NCI-H2196 treated with DMSO at 0.1 percent for 48 hours (cell line): ENCODE measurements around the gene GTF2F2.
"Not testable (repeated sequence)": the region's sequence is repeated elsewhere in the genome, so short reads cannot be mapped to it uniquely, and the experiment has no call there.

Experiments used
- DNase-seq: peaks from one replicate; lab custom pipeline; 2025; ENCODE audit not compliant: unreplicated experiment; lab: John Stamatoyannopoulos, UW

The GTF2F2 gene

DNA sequence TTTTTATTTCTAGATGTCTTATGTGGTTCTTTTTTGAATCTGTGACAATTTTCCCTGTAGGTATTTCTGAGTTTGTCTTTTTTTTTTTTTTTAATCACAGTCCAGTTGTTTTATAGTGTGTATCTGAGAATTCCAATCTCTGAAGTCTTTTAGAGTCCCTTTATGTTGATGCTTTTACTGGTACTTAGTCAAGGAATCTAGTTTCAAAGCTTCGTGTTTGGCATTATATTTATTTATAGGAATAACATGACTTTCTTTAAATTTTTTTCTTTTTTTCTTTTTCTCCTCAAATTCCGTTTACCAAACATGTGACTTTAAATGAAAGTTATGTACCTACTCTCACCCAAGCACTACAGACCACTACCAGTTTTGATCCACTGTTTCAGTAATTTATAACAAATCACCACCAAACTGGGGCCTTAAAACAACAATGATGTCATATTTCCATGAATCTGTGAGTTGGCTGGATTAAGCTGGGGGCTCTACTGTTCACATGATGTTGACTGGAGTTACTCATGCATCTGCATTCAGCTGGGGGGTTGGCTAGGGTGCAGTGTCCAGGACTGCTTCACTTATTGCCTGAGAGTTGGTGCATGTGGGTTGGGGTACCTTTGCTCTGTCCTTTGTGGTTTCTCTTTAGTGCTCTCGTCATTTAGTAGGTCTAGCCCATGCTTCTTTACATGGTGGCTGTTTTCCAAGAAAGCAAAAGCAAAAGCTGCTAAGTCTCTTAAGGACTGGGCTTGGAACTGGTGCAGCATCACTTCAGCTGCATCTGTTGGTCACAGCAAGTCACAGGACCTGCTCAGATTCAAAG, 58.2 kb downstream of the GTF2F2 start:
- no peak for DNase-seq

DNA sequence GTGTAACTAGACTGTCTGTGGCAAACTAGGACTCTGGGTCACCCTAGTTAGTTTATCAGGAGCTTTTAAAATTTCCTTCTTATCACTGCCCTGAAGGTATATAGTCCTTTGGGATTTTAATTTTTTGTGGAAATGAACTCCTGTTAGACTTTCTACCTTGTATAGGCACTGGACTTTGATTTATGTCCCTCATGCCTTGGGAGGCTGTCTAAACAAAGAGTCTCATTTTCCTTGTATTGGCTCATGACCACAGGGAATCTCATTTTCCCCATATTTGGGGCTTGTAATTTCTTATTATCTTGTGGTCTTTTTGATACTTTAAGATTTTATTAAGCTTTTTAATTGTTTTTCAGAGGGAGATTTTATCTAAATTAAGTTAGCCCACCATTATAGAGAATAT, 59.1 kb downstream of the GTF2F2 start:
- DNase-seq = no peak

DNA sequence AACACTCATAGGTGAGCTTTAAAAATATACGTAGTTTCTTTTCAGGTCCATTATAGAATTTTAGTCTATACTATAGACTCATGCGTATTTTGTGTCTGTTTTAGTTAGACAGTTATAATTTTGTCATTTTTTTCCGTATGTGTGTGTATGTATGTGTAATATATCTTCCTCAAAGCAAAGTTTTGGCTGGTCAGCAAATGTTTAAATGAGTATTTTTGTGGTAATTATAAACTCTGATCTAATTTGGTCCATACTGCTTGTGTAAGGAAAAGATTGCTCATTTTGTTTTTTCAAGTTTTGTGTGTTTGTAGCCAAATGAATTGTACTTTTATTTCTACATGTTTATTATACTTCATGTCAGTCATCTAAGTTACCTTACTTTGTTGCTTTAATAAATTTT, 60.0 kb downstream of the GTF2F2 start:
- DNase-seq = no peak

- no peak for DNase-seq
These were observed 60.6 kb downstream of the GTF2F2 start for GRCh38 chr13:45180713-45181601.

- DNase-seq = no peak
These were observed 64.4 kb downstream of the GTF2F2 start for GRCh38 chr13:45184693-45185092.

- DNase-seq = no peak
These were observed 65.0 kb downstream of the GTF2F2 start for GRCh38 chr13:45185286-45185685.

- not testable (repeated sequence) for DNase-seq
These were observed 68.8 kb downstream of the GTF2F2 start for GRCh38 chr13:45189077-45189476.

- not testable (repeated sequence) for DNase-seq
These were observed 69.2 kb downstream of the GTF2F2 start for GRCh38 chr13:45189511-45189910.

GRCh38 chr13:45191874-45192273, 71.6 kb downstream of the GTF2F2 start:
- no peak for DNase-seq

DNA sequence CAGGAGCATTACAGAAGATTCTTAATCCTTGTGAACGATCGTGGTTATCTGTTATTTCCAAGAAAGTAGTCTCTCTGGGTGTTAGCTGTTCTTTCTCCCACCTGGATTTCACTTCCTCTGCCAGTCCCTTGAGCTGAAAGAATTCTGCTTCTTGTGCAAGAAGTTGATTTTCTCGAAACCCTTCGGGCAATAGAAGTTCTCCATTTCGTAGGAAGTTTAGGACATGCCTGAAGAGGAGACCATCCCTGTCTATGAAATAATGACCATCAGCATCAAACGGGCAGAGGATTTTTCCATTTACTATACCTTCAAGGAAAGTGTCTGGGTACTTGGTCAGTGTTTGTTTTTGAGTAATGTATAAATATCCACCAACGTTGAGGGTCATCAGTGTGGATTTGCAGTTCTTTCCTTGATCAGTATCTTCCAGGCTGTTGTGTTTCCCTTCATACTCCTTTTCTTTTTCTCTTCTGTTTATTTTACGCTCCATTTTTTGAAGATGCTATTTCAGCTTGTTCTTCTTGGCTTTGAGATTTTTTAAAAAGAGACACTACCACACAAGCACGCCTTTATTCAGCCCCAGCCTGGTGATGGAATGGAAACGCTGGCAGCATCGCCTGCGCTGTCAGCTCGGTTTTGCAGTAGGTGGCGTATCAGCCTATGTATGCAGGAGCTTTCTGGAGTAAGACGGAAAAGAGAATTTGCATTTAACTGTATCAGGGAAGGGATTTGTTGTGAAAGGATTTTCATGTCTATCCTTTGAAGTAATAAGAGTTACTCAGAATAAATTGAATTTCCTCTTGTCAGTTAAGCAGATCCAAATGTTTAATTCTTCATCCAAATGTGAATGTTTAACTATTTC, 74.0 kb downstream of the GTF2F2 start:
- DNase-seq = no peak

- no peak for DNase-seq
These were observed 75.1 kb downstream of the GTF2F2 start for GRCh38 chr13:45195421-45195820.

DNA sequence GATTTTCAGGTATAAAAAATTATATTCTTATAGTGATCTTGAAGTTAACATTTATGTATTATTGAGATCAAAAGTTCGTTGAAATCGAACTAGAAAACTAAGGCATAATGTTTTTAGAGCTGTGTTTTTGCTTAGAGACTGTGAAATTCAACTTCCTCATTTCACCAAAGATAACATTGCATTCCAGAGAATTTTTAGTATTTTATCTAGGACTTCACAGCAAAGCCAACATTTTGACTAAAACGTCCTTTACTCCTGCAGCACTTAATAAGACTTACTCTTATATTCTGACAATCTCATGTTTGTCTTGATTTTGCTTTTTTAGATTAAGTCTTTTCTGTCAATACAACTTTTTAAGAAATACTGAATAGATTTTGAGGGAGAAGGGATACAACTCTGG, 75.8 kb downstream of the GTF2F2 start:
- no peak for DNase-seq

- no peak for DNase-seq
These were observed 76.3 kb downstream of the GTF2F2 start for GRCh38 chr13:45196622-45197021.

DNA sequence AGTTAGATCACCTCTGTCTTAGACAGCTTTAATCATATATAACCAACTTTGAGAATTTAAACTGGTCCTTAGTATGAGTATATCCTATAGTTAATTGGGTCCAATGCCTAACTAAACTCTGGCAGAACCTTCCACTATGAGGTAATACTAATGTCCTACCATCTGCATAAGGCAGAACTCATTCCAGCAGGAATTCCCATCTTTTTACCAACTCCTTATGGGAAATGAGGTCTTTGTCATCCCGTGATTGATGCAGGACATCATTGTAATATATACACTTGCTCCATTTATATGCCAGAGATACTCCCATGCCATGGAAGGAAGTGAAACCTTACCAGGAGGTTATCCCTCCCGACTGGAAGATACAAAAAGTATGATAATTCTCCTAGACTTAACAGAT, 77.7 kb downstream of the GTF2F2 start:
- no peak for DNase-seq

- DNase-seq = no peak
These were observed 78.6 kb downstream of the GTF2F2 start for GRCh38 chr13:45198924-45199323.

GRCh38 chr13:45199711-45200110, 79.4 kb downstream of the GTF2F2 start:
- DNase-seq = no peak

DNA sequence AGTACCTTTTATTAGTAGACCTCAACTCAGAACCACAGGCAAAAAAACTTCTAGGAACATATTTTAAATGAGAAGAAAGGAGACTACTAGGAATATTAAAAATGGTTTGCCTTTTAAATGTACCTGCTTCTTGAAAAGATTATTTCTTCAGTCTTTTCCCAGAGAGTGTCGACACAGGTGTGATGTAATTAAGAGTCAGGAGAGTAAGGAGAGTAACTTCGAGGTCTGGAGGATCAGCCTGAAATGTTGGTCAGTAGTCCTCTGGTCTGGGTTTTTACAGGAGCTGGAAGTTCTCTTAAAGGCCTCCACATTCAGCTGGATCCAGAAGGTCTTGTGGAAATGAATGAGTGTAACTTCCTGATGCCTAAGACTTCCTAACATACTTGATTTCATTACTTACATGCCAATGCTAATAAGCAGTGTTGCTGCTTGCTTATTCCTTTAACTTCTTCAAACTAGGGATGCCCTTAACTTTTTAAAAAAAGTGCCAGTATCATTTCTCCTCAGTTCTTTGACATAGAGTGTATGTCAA, 80.5 kb downstream of the GTF2F2 start, which contains the start of gene KCTD4:
Gene KCTD4 (minus strand): TSS at position 345 of the 532 bp plus-strand sequence. CDS start 6,478 bp downstream, outside the sequence.
- DNase-seq = no peak

- no peak for DNase-seq
These were observed 84.8 kb downstream of the GTF2F2 start for GRCh38 chr13:45205124-45205523.

DNA sequence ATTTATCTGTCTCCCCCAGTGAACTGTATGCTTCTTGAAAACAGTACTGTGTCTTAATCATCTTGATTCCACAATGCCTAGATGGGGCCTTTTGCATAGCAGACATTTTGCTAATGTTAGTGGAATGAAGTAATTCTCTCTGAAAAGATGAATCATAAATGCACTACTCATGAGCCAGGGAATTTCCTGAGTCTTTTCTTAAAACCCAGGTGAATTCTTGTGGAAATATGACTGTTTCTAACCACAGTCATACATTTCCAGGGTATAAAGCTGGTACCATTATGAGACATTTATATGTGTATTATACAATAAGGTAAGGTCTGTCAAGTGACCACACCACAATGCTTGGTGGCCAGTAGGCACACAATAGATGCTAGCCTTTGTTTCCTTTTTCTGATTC, 86.0 kb downstream of the GTF2F2 start:
- no peak for DNase-seq

- no peak for DNase-seq
These were observed 87.0 kb downstream of the GTF2F2 start for GRCh38 chr13:45207319-45207718.

- no peak for DNase-seq
These were observed 87.8 kb downstream of the GTF2F2 start for GRCh38 chr13:45208132-45208531.
